ENCODE measurements around the gene ZNF586.
"Not testable (repeated sequence)": the region's sequence is repeated elsewhere in the genome, so short reads cannot be mapped to it uniquely, and the experiment has no call there.

Gene ZNF586

DNA sequence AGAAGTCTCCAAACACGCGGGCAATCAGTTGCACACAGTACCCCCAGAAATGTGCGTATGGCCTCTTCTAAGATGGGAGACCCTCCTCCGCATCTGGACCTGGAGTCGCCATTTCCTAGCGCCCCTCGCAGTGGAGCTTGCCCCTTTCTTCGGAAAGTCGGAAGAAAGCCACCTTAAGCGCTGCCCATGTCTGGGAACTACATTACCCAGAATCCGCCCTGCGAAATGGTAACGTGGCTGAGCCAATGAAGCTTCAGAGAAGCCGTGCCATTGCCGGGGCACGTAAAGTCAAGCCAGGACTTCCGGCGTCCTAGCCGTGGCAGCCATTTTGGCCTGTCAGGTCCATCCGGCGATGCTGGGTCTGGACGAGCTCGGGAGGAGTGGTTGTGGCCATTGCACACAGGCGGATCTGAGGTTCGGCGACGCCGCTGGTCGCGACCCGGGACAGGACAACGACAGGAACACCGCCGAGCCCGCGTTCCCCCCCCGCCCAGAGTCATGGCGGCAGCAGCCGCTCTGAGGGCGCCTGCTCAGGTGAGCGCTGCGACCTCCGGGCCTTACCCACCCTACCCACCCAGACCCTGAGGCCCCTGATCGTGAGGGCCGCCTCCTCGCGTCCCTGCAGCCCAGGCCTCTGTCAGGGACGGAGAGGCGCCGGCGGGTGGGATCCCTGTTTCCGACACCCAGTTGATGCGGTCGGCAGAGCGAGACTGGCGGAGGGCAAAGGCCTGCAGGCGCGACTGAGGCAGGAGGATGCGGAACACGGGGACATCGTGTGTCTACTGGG lies at the start of gene ZNF586:
ZNF586 (plus strand) TSS at position 332 of the 787 bp plus-strand sequence; CDS start at position 499, 167 bp downstream.
- peak; percentile 92 for DNase-seq

DNA sequence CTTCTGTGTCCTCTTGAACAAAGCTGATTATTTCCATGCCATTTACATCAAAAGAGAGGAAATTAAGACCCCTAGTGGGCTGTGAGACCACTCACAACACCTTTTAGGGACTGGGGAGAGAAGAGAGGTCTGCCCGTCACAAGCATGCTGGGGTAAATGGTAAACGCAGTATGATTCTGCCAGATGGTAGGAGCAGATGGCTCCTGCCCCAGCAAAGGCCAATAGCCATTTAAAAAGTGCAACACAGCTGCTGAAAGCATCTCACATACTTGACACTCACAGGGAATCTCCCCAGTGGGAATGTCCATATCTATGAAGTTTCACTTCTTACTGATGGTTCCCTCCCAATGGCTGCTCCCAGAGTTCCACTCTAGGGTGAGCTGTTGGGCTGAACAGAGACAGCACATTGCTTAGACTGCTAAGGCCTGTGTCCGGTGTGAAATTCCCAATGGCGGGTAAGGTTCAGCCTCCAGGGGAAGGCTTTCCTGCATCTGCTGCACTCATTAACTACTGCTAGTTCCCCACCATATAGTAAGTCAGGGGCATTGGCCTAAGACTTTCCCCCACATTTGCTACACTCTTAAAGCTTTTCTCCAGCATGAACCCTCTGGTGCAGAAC lies 49.5 kb upstream of the ZNF586 start:
- no peak for DNase-seq

DNA sequence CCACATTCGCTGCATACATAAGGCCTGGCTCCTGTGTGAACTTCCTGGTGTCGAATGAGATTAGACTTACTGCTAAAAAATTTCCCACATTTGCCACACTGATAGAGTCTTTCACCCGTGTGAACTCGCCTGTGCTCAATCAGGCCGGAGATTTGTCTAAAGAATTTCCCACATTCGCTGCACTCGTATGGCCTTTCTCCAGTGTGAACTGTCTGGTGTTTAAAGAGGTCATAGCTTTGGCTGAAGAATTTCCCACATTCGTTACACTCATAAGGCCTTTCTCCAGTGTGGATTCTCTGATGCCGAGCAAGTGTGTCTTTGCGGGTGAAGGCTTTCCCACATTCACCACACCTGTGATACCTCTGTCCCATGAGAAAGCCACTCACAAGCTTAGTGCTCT lies 48.6 kb upstream of the ZNF586 start:
- DNase-seq = no peak

DNA sequence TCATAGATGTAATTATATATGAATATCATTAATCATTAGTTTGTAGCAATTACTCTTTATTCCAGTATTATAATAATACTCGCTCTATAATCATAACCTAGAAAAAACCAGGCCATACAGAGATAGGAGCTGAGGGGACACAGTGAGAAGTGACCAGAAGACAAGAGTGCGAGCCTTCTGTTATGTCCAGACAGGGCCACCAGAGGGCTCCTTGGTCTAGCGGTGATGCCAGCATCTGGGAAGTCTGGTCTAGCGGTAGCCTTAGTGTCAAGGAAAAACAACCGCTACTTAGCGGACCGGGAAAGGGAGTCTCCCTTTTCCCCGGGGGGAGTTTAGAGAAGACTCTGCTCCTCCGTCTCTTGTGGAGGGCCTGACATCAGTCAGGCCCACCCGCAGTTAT lies 31.2 kb upstream of the ZNF586 start:
- DNase-seq = peak; percentile 25

DNA sequence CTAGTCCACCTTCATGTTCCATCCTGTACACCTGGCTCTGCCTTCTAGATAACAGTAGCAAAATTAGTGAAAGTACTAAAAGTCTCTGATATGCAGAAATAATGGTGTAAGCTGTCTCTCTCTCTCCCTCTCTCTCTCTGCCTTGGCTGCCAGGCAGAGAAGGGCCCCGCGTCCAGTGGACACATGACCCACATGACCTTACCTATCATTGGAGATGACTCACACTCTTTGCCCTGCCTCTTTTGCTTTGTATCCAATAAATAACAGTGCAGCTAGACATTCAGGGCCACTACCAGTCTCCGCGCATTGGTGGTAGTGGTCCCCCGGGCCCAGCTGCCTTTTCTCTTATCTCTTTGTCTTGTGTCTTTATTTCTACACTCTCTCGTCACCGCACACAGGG lies 30.7 kb upstream of the ZNF586 start:
- DNase-seq = not testable (repeated sequence)

DNA sequence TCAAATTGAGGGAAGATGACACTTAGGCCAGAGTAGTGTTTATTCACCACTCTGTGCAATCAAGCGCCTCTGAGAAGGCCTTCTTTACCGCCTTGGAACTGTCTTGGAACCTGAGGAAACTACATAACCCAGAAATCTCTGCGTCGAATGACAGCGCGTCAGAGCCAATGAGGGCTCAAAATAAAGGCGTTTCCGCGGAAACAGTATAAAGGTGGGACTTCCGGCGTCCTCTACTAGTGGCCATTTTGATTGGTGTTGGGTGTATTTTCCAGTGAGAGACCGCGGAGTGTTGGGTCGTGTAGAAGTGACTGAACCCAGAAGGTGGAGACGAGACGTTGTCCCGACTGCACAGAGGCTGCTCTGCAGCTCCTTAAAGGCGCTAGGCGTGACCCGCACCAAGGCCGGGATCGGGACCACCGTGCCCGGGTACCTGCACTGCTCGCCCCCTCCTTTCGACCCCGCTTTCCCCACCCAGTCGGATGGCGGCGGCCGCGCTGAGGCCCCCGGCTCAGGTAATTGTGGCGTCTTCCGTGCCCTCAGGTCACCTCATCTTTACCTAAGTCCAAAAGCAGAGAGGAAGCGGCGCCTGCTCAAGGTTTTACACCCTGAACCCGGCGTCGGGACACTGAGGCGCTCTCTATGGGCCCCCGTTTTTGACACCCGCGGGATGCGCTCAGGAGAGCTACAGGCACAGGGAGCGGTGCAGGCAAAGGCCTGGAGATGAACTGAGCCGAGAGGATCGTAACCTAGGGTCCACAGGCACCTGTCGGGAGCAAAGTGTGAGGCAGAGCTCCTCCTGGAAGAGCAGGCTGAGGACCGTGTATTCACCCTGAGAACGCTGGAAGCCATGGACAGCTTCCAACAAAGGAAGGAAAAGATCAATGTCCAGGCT lies 22.6 kb upstream of the ZNF586 start, which contains the start of gene ZNF776:
ZNF776 (plus strand) TSS at position 236 of the 892 bp plus-strand sequence; CDS start at position 480, 244 bp downstream.
- peak; percentile 92 for DNase-seq

DNA sequence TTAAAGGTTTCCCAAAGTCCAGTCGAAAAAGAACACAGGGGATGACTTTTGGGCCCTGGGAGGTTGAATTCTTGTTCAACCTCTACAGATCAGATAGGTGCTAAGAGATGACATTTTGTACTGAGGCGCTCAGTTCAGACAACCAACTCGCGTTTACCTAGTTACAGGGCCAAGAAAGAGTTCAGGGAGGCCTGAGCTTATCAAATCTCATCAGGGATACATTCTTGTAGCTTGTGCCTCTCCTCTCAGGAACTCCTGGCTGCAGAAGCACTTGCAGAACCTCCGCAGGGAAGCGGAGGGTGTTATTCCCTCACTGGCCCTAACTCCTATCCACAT lies 22.0 kb upstream of the ZNF586 start:
- DNase-seq = no peak

DNA sequence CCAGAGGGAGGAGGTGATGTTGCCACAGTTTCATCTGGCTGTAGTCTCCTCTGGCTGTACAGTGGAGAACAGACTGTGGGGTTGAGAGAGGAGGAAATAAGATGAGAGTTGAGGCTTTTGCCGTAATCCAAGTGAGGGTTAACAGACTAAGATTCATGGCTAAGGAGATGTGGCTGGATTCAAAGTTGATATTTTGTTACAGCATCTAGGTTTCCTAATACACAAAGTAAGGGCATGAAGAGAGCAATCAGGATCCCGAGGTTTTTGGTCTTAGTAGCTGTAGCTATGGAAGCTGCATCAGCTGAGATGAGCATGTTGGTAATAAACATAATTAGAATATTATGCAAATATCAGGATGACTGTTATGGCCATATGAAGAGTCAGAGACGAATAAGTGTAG lies 21.4 kb upstream of the ZNF586 start:
- DNase-seq = no peak

DNA sequence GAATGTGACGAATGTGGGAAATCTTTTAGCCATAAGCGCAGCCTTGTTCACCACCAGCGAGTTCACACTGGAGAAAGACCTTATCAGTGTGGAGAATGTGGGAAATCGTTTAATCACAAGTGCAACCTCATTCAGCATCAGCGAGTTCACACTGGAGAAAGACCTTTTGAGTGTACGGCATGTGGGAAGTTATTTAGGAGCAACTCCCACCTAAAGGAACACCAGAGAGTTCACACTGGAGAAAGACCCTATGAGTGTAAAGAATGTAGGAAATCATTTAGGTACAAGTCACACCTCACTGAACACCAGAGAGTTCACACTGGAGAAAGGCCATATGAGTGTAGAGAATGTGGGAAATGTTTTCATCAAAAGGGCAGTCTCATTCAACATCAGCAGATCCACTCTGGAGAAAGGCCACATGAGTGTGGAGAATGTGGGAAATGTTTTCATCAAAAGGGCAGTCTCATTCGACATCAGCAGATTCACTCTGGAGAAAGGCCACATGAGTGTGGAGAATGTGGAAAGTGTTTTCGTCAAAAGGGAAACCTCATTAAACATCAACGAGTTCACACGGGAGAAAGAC lies 15.3 kb upstream of the ZNF586 start:
- no peak for DNase-seq

DNA sequence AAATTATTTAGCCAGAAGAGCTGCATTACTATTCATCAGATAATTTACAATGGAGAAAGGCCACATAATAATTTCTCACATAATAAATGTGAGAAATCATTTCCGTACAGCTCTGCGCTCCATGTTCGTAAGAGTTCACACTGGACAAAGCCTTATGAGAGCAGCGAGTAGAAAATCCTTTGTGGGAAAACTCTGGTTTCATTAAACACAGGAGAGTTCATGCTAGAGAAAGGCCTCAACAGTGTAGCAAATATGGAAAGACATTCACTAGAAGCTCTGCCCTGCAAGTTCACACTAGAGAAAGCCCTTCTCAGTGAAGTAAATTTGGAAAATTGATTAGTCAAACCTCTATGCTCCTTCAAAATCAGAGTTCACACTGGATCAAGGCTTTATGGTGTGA lies 14.4 kb upstream of the ZNF586 start:
- no peak for DNase-seq

DNA sequence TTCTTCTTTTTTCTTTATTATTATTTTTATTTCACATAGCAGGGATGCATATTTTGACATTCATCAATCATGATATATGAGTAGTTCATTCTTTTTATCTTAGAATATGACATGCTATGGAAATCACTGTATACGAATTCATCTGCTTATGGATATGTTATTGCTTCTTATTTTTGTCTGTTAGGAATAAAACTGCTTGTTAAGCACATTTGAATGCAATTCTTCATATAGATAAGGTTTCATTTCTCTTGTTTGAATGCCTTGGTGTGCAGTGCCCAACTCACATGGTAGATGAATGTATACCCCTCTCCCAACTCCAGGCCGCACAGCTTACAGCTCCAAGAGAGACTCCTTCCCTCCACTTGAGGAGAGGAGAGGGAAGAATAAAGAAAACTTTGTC lies 11.5 kb upstream of the ZNF586 start:
- no peak for DNase-seq

DNA sequence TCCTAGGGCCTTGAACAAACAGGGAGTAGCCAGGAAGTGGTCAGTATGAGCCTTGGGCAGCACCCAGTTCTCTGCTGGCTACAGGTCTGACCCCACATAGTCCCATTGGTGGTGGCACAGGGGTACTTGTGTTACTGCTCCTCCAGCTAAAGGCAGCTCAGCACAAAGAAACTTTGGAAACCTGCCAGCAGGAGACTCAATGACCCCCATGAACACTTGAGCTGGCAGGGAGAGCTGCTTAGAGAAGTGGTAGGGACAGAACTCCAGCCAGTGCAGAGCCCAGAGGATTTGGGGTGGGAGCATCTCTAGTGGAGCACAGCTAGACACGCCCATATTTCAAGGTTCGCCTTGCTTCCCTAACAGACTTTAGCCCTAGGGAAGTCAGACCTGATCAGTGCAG lies 10.4 kb upstream of the ZNF586 start:
- DNase-seq = no peak

DNA sequence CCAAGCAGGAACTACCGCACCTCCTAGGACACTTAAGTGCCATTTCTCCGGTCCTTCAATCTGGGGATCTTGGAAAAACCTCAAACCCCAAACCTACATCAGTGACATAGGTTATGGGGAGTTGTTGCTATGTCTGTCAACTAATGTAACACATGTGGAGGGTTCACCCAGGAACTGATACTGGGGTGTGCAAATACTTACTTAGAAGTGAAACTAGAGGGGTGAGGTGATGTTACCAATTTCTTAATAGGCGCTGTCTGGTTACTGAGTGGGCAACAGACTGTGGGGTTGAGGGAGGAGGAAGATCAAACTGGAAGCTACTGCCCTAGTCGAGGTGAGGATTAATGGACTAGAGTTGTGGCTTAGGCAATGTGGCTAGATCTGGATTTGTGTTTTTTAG lies 1.9 kb downstream of the ZNF586 start:
- no peak for DNase-seq

DNA sequence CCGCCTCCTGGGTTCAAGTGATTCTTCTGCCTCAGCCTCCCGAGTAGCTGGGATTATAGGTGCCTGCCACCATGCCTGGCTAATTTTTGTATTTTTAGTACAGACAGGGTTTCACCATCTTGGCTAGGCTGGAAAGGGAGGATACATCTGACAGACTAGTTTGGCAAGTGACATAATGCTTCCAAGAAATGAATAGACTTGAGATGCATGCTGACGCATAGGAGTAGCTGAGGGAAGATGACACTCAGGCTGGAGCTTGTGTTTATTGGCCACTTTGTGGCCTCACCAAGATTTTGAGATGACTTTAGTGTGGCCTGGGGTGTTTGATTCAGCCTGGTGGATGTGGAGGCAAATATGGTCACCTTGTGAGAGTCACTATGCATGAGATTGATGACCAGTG lies 4.0 kb downstream of the ZNF586 start:
- no peak for DNase-seq

DNA sequence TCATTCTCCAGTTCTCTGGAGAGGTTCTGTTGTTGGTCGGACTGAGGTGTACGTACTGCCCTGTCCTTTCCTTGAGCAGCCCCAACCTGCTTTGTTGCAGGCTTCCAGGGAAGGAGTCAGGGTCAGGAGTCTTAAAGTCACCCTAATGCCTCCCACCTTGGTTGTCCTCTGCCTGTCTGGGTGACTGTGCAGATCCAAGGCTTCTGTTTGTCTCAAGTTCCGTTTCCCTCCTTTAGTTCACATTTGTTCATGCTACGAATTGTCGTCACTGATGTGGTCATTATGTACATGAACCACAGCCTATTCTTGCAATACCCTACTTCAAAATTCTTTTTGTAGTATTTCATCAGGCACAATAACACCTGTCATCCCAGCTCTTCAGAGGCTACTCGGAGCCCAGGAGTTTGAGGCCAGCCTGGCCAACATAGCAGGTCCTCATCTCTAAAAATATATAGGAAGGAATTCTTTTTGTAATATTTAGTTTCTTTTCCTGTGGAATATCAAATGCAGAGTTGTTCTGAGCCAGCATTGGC lies 7.4 kb downstream of the ZNF586 start:
- no peak for DNase-seq

DNA sequence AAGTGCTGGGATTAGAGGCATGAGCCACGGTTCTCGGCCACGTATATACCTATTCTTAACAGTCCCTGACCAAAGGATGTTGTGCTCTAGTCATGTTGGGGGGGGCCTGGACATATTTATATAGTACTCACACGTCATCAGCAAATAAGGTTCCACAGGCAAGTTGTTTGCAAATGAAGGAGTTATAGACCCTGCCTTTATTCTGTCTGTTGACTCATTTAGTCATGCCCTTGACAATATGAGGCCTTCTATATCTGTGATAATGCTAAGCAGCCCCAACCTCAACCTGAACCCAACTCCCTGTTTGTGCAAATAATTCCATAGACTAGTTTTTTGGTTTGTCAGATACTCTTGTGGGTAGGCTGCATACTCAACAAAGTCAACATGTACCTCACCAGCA lies 8.9 kb downstream of the ZNF586 start:
- no peak for DNase-seq

DNA sequence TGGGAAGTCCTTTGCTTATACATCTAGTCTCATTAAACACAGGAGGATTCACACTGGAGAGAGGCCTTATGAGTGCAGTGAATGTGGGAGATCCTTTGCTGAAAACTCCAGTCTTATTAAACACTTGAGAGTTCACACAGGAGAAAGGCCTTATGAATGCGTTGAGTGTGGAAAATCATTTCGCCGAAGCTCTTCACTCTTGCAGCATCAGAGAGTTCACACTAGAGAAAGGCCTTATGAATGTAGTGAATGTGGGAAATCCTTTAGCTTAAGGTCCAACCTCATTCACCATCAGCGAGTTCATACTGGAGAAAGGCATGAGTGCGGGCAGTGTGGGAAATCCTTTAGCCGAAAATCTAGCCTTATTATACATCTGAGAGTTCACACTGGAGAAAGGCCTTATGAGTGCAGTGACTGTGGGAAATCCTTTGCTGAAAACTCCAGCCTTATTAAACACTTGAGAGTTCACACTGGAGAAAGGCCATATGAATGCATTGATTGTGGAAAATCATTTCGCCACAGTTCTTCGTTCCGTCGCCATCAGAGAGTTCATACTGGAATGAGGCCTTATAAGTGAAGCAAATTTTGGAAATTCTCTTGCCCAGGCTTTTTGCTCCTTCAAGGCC lies 9.9 kb downstream of the ZNF586 start:
- DNase-seq = peak; percentile 11

DNA sequence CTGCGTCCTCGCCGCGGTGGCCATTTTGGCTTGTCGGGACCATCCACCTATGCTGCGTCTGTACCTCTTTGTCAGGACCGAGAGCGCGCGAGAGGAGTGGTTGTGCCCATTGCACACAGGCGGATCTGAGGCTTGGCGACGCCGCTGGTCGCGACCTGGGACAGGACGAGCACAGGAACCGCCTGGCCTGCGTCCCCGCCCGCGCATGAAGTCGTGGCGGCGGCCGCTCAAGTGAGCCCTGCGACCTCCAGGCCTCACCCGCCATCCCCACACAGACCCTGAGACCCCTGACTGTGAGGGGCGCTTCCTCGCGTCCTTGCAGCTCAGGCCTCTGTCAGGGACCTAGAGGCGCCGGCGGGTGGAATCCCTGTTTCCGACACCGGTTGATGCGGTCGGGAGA lies 16.8 kb downstream of the ZNF586 start:
- no peak for DNase-seq

DNA sequence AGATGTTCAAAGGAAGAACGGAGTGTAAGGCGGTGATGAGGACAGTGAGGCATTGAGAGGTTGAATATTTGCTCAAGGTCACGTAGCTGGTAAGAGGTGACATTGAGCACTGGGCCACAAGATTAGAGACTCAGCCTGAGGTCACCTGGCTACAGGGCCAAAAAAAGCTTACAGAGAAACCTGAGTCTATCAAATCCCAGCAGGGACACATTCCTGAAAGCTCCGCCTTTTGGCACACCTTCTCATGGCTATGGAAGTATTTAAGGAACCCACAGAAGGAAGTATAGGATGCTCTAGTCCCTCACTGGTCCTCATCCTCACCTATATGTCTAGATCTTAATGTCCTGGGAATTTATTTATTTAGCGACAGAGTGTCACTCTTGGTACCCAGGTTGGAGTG lies 17.4 kb downstream of the ZNF586 start:
- DNase-seq = no peak

DNA sequence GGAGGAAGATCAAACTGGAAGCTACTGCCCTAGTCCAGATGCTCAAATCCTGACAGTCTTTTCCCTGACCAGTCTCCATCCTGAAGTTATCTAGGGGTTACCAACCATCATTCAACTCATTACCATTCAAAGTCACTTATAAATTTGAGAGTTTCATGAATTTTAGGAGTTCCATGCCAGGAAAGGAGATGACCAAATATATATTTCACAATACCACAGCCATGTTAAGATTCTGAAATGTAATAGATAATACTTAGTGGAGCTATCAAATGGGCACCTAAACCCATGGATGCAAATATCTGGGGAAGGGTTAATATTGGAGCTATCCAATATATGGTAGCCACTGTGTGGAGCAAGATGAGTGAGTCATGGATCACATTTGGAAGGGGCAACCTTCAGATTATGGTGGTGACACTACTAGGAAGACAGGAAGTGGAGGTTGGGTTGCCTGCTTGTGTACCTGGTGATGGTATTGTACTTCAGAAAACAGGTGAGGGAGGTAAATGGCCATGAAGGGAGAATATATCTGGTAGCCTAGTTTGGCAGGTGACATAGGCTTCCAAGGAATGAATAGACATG lies 18.7 kb downstream of the ZNF586 start:
- no peak for DNase-seq

DNA sequence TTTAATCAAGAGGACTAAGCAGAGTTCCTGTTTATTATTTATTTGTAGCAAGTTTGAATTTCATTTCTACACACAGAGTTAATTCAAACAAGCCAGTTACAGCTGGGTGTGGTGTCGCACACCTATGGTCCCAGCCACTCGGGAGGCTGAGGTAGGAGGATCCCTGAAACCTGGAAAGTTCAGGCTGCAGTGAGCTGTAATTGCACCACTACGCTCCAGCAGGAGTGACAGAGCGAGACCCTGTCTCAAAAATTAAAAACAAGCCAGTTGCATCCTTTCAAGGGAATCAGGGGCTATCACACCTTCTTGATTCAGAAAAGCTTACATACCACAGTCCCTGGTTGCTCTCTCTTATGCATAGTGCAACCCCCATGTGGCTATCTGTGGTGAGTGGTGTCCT lies 19.8 kb downstream of the ZNF586 start:
- DNase-seq = no peak

DNA sequence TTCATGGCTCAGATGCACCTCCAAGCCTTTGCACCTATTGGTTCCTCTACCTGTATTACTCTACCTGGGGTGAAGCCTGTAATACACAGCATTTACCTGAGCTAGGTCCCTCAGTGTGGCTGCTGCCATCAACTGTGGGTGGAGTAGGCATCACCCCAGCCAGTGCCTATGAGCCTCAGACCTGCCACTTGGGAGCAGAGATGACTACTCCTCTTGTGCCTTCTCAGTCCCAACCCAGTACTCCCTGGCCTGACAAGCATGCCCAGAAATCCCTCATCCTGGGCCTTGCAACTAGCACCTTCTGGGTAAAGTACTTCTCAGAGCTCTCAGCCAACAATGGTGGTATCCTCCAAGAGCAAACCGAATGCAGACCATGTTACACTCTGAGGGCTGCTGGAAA lies 27.1 kb downstream of the ZNF586 start:
- not testable (repeated sequence) for DNase-seq

Data from fibroblast of skin of right biceps (primary cell).